ENCODE data around the gene YWHAH.

- TF ChIP-seq CTCF (IDR thresholded peaks at IDR 0.05) (no peak), POLR2A (IDR thresholded peaks at IDR 0.05) (no peak)
Observed at GRCh38 chr22:31909977-31910376, 34.4 kb upstream of the YWHAH start.
